Hematopoietic multipotent progenitor cell treated with erythropoietin and hydrocortisone succinate and interleukin-3 and kit ligand, for 17 days (in vitro differentiated cells): ENCODE results near the gene MFSD11.
"Not testable (repeated sequence)": the region's sequence is repeated elsewhere in the genome, so short reads cannot be mapped to it uniquely, and the experiment has no call there.

Experiments
- DNase-seq: peaks from one replicate; pipeline ENCODE4 v3.0.0-alpha.2; 2015; ENCODE audit warnings: low spot score

Gene MFSD11

DNA sequence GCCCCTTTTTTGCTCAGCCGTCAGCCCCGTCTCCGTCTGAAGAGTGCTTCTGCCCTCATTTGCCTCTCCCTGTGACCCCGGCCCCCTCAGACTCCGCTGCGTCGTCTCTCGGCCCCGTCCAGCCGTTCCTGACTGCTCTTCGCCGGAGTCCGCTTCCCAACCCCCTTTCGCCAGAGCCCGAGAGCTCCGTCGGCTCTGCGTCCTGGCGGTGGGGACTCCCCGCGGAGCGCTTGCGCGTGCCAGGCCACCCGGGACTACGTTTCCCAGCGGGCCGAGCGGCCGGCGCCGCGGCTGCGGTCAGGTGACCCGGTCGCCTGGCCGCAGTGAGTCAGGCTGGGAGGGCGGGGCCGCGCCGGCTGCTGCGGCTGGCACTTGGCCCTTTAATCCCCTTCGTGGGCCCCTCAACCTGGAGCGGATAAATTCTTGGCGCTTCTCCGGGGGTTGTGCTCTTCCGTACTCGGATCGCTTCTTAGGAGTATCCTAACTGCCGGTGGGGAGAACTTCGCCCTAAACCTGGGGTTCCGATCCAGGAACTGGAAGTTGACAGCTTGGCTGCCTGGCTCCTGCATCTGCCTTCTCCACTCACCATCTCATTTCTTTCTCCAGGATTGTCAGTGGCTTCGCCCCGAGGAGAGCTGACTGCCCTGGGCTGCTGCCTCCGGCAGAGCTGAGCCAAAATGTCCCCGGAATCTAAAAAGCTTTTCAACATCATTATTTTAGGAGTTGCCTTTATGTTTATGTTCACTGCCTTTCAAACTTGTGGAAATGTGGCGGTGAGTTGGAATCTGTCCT lies at the start of gene MFSD11:
MFSD11 (plus strand) TSS at position 444 of the 792 bp plus-strand sequence; CDS start at position 678, 234 bp downstream.
- peak; percentile 95 for DNase-seq

DNA sequence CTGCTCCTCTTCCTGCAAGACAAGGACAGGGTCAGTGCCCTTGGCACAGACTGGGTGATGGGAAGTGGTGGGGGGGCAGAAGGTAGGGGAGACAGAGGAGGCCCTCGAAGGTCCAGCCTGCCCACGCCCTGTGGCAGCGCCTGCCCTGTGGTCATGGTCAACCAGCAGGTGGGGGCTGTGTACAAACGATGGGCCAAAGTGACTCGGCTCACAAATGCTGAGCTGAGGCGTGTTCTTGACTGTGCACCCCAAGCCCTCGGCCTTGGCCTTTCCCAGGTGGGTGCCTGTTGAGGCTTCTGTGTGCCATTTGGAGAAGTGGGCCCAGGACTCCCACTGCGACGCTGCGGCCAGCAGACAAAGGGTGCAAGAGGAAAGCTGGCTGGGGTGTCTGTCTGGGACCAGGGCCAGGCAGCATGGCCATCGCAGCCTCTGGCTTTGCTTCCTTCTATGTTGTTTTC lies 49.7 kb upstream of the MFSD11 start:
- no peak for DNase-seq

GRCh38 chr17:76689859-76690258 lies 48.1 kb upstream of the MFSD11 start:
- no peak for DNase-seq

DNA sequence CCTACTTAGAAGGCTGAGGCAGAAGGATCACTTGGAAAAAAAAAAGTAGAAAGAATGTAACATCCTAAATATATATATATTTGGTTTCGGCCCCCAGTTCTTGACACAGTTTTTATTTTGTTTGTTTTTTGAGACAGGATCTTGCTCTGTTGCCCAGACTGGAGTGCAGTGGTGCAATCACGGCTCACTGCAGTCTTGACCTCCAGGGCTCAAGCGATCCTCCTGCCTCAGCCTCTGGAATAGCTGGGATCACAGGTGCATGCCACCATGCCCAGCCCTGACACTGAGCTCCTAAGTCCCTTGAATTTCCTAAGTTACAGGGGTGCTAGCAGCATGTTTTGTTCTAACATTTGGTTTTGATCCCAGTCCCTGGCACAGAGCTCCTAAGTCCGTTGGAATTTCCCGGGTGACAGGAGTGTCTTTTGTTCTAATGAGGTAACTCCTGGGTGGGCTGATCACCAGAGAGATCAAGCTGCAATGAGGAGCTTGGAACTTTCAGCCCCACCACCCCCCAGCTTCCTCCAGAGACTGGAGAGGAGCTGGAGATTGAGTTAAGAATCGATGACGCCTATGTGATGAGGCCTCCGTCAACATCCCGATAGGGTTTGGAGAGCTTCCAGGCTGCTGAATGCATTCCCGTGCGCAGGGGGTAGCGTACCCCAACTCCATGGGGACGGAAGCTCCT lies 47.2 kb upstream of the MFSD11 start:
- DNase-seq: no peak

GRCh38 chr17:76691379-76692191 lies 46.3 kb upstream of the MFSD11 start:
- DNase-seq: no peak

DNA sequence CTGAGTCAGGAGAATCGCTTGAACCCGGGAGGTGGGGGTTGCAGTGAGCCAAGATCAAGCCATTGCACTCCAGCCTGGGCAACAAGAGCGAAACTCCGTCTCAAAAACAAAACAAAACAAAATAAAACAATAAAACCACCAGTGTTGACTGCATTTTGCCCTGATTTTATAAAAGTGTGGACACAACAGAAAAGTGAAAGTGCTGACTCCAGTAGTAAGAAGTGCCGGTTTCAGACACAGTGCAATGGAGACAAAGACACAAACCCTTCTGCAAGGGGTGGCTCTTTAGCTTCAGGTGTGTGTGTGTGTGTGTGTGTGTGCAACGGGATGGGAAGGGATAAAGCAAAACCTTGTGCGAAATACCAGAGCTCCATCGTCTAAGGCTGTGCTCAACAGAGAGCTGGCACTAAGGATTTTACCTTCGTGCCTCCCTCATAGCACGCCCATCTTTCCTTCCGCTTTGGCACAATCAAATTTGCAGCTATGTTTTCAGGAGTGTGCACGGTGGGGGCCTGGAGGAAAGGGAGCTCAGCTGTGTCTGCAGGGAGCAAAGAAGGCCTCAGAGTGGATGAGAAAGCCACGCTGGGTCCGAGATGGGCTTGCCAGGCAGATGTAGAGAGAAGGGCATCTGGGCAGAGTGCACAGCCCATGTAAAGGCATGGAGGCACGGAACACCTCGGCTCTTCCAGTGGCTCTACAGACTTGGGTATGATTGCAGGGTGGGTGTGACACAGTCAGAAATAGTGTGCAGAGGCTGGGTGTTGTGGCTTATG lies 42.7 kb upstream of the MFSD11 start:
- no peak for DNase-seq

DNA sequence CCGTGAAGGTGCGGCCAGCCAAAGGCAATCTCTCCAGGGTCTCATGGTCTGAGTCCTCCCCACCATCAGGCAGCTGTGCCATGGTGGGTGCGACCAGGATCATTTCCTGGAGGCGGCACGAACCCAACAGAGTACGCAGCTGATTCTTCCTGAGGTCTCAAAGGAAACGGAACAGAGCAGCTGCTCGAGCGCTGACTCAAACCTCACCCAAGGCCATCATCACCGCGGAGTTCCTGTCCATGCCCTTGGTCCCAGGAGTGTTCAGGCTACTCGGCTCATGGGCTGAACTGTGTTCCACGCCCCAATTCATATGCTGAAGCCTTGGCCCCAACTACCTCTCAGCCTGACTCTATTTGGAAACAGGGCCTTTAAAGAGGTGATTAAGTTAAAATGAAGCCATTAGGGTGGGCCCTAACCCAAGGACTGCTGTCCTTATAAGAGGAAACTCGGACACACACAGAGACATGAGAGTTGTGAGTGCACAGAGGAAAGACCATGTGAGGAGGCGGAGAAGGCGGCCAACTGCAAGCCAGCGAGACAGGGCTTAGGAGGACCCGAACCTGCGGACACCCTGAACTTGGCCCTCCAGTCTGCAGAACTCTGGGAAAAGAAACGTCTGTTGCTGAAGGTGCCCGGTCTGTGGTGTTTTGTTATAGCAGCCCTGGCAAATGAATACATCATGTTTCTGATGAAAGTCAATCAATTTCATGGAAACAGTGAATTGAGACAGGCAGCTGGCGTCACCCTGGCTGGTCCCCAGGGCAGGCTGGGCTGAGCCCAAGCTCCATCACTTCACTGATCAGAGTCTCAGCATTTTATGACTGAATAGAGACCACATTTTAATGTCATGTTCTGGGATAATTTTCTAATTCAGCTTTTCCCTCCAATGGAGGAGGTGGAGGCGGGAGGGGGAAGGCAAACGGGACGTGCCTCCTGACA lies 40.9 kb upstream of the MFSD11 start:
- no peak for DNase-seq

- DNase-seq: no peak
Measured at GRCh38 chr17:76697702-76698465, 40.0 kb upstream of the MFSD11 start.

DNA sequence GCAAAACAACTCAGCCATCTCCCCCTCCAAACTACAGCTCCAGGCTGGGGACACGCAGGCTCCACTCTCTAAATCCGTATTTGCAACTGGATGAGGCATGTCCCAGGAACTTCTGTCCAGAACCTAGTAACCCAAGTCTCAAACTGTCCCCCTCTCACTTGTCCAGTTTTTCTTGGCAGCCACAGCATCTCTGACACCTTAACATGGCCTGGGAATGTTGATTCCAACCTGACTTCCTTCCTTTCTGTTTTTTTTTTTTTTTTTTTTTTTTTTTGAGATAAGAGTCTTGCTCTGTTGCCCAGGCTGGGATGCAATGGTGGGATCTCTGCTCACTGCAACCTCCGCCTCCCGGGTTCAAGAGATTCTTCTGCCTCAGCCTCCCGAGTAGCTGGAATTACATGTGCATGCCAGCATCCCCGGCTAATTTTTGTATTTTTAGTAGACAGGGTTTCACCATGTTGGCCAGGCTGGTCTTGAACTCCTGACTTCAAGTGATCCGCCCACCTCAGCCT lies 39.4 kb upstream of the MFSD11 start:
- not testable (repeated sequence) for DNase-seq

DNA sequence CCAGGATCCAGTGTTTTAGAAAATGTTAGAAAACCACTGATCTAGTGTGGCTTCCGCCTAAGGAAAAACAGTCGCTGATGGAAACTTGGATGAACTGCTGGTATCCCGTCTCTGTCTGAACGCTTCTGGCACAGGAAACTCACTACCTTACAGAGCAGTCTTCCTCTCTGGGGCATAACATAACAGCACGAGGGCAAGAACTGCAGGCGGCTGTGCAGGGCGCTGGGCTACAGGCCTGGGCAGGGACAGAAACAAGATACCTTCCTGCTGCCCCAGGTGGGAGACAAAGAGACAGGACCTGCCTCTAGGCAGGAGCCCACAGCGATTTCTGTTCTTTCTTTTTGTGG lies 37.7 kb upstream of the MFSD11 start:
- DNase-seq: no peak

- DNase-seq: no peak
Measured at GRCh38 chr17:76700617-76701470, 37.1 kb upstream of the MFSD11 start.

GRCh38 chr17:76701471-76701967 lies 36.4 kb upstream of the MFSD11 start:
- DNase-seq: no peak

DNA sequence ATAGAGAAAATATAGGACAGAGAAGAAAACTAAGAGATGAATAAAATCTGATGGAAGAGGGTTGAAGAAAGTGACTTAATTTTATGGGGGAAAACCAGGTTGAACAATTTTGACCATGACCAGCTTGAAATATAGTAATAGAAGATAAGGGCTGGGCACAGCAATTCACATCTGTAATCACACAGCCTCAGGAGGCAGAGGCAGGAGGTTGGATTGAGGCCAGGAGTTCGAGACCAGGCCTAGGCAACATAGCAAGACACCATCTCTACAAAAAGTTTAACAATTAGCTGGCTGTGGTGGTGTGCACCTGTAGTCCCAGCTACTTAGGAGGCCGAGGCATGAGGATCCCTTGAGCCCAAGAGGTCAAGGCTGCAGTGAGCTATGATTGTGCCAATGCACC lies 35.8 kb upstream of the MFSD11 start:
- DNase-seq: no peak

DNA sequence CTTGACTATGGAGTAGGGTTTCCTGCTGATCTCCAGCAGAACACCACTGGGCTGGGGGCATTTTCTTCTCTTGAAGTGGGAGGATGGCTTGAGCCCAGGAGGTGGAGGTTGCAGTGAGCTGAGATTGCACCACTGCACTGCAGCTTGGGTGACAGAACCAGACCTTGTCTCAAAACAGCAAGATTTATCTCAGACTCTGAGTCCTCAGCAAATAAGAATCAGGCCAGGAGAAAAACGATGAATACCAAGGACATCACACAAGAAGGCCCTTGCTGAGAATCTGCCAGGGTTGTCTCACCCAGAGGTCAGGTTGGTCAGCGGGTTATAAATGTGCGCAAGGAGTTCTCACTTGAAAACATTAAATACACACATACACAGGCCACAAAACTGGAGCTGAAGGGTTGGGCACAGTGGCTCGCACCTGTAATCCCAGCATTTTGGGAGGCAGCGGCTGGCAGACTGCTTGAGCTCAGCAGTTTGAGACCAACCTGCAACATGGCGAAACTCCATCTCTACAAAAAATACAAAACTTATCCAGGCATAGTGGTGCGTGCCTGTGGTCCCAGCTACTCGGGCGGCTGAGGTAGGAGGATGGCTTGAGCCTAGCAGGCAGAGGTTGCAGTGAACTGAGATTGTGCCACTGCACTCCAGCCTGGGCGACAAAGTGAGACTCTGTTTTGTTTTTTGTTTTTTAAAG lies 34.8 kb upstream of the MFSD11 start:
- DNase-seq: no peak

DNA sequence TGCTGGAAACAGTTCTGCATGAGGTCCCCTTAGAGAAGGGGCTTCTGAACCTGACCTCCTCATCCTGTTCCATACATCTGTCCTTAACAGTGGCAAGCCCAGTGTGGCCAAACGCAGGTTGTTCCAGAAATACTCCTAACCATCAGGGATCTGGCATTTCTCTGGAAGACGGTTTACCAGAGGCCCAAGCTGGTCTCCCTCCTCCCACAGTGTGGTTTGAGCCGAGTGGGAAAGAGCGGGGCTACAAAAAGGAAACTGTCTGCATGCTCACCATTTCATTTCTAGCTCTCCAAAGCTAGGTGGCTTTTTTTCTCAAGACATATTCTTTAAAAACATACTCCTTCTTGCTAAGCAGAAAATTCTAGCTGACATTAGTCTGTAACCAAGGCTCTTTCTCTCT lies 33.1 kb upstream of the MFSD11 start:
- no peak for DNase-seq

DNA sequence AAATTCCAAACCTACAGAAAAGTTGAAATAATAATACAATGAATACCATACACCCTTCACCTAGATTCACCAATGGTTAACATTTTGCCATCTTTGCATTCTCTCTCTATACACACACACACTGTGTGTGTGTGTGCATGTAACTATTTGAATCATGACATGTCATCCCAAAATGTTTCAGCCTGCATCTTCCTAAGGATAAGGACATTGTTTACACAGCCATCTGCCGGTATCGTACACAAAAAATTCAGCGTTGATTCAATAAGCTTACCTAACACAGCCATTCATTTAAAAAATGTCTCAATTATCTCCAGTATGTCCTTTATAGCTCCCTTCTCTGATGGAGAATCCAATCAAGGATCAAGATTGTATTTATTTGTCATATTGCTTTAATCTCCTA lies 31.1 kb upstream of the MFSD11 start:
- DNase-seq: no peak

GRCh38 chr17:76707985-76708807 lies 29.7 kb upstream of the MFSD11 start:
- DNase-seq: no peak
